SU-DHL-6 (cell line): ENCODE data around the gene PTPN14.

Experiments
- H2AFZ ChIP-seq: fragments of 200-600 bp; sonication (generic); 2 replicates; pipeline ENCODE4 v1.6.1; 2014; ENCODE audit warnings: low read depth, mild to moderate bottlenecking, moderate library complexity, mixed read lengths, antibody characterized with exemption, low read length; ENCODE audit not compliant: severe bottlenecking
- H3F3A ChIP-seq: fragments of 200-600 bp; shearing (Covaris generic); 2 replicates; pipeline ENCODE4 v1.6.0; 2016; ENCODE audit warnings: antibody characterized with exemption, mild to moderate bottlenecking; ENCODE audit not compliant: insufficient read depth
- H3K27ac ChIP-seq: fragments of 200-600 bp; sonication (generic); 2 replicates; pipeline ENCODE4 v1.5.1; 2016; ENCODE audit warnings: low read depth, mild to moderate bottlenecking, low read length, moderate library complexity, mixed read lengths
- H3K27me3 ChIP-seq: fragments of 200-600 bp; sonication (generic), shearing (Covaris generic); 2 replicates; pipeline ENCODE4 v1.6.0; 2014; ENCODE audit warnings: mild to moderate bottlenecking, low read length
- H3K36me3 ChIP-seq: fragments of 200-600 bp; sonication (generic); 2 replicates; pipeline ENCODE4 v1.6.1; 2014; ENCODE audit warnings: mild to moderate bottlenecking, low read length, mixed read lengths
- H3K4me2 ChIP-seq: fragments of 300-600, 200-600 bp; shearing (Covaris generic), sonication (generic); 2 replicates; pipeline ENCODE4 v1.6.0; 2014; ENCODE audit warnings: low read length, low read depth, mild to moderate bottlenecking; ENCODE audit not compliant: poor library complexity, severe bottlenecking
- H3K4me3 ChIP-seq: fragments of 200-600 bp; sonication (generic); 2 replicates; pipeline ENCODE4 v1.5.1; 2014; ENCODE audit warnings: antibody characterized with exemption, low read length, mild to moderate bottlenecking, mixed read lengths; ENCODE audit not compliant: insufficient read depth, poor library complexity, severe bottlenecking
- H3K79me2 ChIP-seq: fragments of 200-600 bp; sonication (generic); 2 replicates; pipeline ENCODE4 v1.6.1; 2014; ENCODE audit warnings: mild to moderate bottlenecking, low read length, moderate library complexity; ENCODE audit not compliant: insufficient read depth
- H3K9ac ChIP-seq: fragments of 200-600 bp; sonication (generic); 2 replicates; pipeline ENCODE4 v1.7.0; 2014; ENCODE audit warnings: mild to moderate bottlenecking, low read length
- H3K9me2 ChIP-seq: fragments of 200-600 bp; sonication (generic); replicated peaks from 2 replicates; pipeline ENCODE4 v1.6.1; 2014; ENCODE audit warnings: low read length; ENCODE audit not compliant: insufficient read depth
- H3K9me3 ChIP-seq: fragments of 200-600 bp; sonication (generic); 2 replicates; pipeline ENCODE4 v1.6.1; 2014; ENCODE audit warnings: low read length, mixed read lengths; ENCODE audit not compliant: insufficient read depth
- H4K20me1 ChIP-seq: fragments of 200-600 bp; sonication (generic); 2 replicates; pipeline ENCODE4 v1.6.1; 2014; ENCODE audit warnings: low read depth, mild to moderate bottlenecking, antibody characterized with exemption, low read length, moderate library complexity, mixed read lengths
- EZH2phosphoT487 ChIP-seq: fragments of 200-600 bp; sonication (generic), shearing (Covaris generic); conservative IDR thresholded peaks from 2 replicates; pipeline ENCODE4 v1.6.1; 2018; ENCODE audit warnings: mild to moderate bottlenecking, antibody characterized with exemption, low read length, moderate library complexity, mixed read lengths
- TF ChIP-seq, protein P1 (sequence below): fragments of 200-600 bp; sonication (generic); IDR thresholded peaks from one replicate; pipeline ENCODE4 v1.5.1; 2017; ENCODE audit warnings: antibody characterized with exemption, mild to moderate bottlenecking, low read length, moderate library complexity; ENCODE audit not compliant: insufficient read depth, poor library complexity, severe bottlenecking

The PTPN14 gene

DNA sequence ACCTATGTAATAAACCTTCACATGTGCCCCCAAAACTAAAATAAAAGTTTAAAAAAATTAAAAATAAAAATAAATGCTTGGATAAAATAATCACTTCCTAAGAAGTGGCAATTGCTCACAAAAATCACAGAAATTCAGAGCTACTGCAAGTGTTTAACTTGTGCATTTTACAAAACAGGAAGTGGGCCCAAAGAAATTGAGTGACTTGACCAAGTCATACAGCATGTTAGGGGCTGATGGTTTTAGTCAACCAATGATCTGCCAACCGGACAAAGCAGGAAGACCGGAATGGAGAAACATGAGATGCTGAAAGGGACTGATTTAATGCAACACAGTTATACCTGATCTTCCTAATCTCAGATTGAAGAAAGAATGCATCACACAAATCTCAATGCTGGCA lies 173.9 kb downstream of the PTPN14 start:
- H3K9me3 ChIP-seq: no peaks in the 10 kb centered on the region
- H2AFZ ChIP-seq: no peak overlapping the region
- no peaks in the 10 kb centered on the region for H3K27me3 ChIP-seq
- no peak overlapping the region for H3K4me2 ChIP-seq
- TF ChIP-seq, protein P1, sequence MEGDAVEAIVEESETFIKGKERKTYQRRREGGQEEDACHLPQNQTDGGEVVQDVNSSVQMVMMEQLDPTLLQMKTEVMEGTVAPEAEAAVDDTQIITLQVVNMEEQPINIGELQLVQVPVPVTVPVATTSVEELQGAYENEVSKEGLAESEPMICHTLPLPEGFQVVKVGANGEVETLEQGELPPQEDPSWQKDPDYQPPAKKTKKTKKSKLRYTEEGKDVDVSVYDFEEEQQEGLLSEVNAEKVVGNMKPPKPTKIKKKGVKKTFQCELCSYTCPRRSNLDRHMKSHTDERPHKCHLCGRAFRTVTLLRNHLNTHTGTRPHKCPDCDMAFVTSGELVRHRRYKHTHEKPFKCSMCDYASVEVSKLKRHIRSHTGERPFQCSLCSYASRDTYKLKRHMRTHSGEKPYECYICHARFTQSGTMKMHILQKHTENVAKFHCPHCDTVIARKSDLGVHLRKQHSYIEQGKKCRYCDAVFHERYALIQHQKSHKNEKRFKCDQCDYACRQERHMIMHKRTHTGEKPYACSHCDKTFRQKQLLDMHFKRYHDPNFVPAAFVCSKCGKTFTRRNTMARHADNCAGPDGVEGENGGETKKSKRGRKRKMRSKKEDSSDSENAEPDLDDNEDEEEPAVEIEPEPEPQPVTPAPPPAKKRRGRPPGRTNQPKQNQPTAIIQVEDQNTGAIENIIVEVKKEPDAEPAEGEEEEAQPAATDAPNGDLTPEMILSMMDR: no peak
- no peak for TF ChIP-seq EZH2phosphoT487
- H4K20me1 ChIP-seq: no peaks in the 10 kb centered on the region
- H3K79me2 ChIP-seq: no peaks in the 10 kb centered on the region
- no peak overlapping the region for H3K27ac ChIP-seq
- H3K36me3 ChIP-seq: no peaks in the 10 kb centered on the region
- H3F3A ChIP-seq: no peaks in the 10 kb centered on the region
- H3K9ac ChIP-seq: no peak overlapping the region
- H3K9me2 ChIP-seq: no peaks in the 10 kb centered on the region
- H3K4me3 ChIP-seq: no peak overlapping the region

- H3K36me3 ChIP-seq: no peaks in the 10 kb centered on the region
Measured at GRCh38 chr1:214372092-214372491, 179.3 kb downstream of the PTPN14 start.

GRCh38 chr1:214370615-214371014 lies 180.8 kb downstream of the PTPN14 start:
- no peaks in the 10 kb centered on the region for H3K36me3 ChIP-seq
- no peak for TF ChIP-seq EZH2phosphoT487
- no peaks in the 10 kb centered on the region for H3K9me3 ChIP-seq
- H3K27me3 ChIP-seq: no peaks in the 10 kb centered on the region
- H3K79me2 ChIP-seq: no peaks in the 10 kb centered on the region
- H2AFZ ChIP-seq: no peak overlapping the region
- H4K20me1 ChIP-seq: no peaks in the 10 kb centered on the region
- H3K9me2 ChIP-seq: no peaks in the 10 kb centered on the region
- H3K9ac ChIP-seq: no peak overlapping the region
- no peaks in the 10 kb centered on the region for H3F3A ChIP-seq
- H3K27ac ChIP-seq: no peak overlapping the region
- no peak overlapping the region for H3K4me3 ChIP-seq
- H3K4me2 ChIP-seq: no peak overlapping the region

More at GRCh38 chr1:214372092-214372491, 179.3 kb downstream of the PTPN14 start:
- Histone ChIP-seq H3K9ac (no peak overlapping the region), H3K9me3 (no peaks in the 10 kb centered on the region), H4K20me1 (no peaks in the 10 kb centered on the region), H3K27me3 (no peaks in the 10 kb centered on the region), H3F3A (no peaks in the 10 kb centered on the region), H3K4me2 (no peak overlapping the region), H3K27ac (no peak overlapping the region), H2AFZ (no peak overlapping the region), H3K79me2 (no peaks in the 10 kb centered on the region), H3K9me2 (no peaks in the 10 kb centered on the region), H3K4me3 (no peak overlapping the region)
- no peak for TF ChIP-seq EZH2phosphoT487
- TF ChIP-seq, protein P1: no peak

GRCh38 chr1:214369364-214369763 lies 182.0 kb downstream of the PTPN14 start:
- TF ChIP-seq, protein P1: no peak
- TF ChIP-seq EZH2phosphoT487: no peak
- H3K79me2 ChIP-seq: no peaks in the 10 kb centered on the region
- no peaks in the 10 kb centered on the region for H3K36me3 ChIP-seq
- no peak overlapping the region for H3K4me3 ChIP-seq
- no peak overlapping the region for H3K27ac ChIP-seq
- no peaks in the 10 kb centered on the region for H4K20me1 ChIP-seq
- no peaks in the 10 kb centered on the region for H3K27me3 ChIP-seq
- H2AFZ ChIP-seq: no peak overlapping the region
- no peaks in the 10 kb centered on the region for H3F3A ChIP-seq
- H3K9me3 ChIP-seq: no peaks in the 10 kb centered on the region
- H3K4me2 ChIP-seq: no peak overlapping the region
- no peak overlapping the region for H3K9ac ChIP-seq
- H3K9me2 ChIP-seq: no peaks in the 10 kb centered on the region
